Neural cell (in vitro differentiated cells): ENCODE results near the gene OR9A2. TPM values are rescaled to one million over a fixed set of nuclear protein-coding genes. Genes with fewer than 3 reads are reported as not detected.

Experiments
- H2AFZ ChIP-seq: fragments of 200-600, 300-800 bp; sonication (generic), shearing (Covaris generic); 2 replicates; pipeline ENCODE4 v1.6.0; 2014; ENCODE audit warnings: low read depth, mild to moderate bottlenecking, antibody characterized with exemption, low read length, moderate library complexity
- H3F3A ChIP-seq: fragments of 200-600 bp; shearing (Covaris generic); 2 replicates; pipeline ENCODE4 v1.6.1; 2016; ENCODE audit warnings: mild to moderate bottlenecking, moderate library complexity, mixed read lengths, antibody characterized with exemption, low read length; ENCODE audit not compliant: insufficient read depth, poor library complexity, severe bottlenecking
- H3K27ac ChIP-seq: fragments of 200-600, 300-800 bp; sonication (generic), shearing (Covaris generic); 2 replicates; pipeline ENCODE4 v1.5.1; 2014; ENCODE audit warnings: mild to moderate bottlenecking, low read length, moderate library complexity
- H3K27me3 ChIP-seq: fragments of 300-800, 200-600 bp; sonication (generic), shearing (Covaris generic); 2 replicates; pipeline ENCODE4 v1.6.0; 2014; ENCODE audit warnings: mild to moderate bottlenecking, low read depth, low read length, moderate library complexity; ENCODE audit not compliant: insufficient read depth
- H3K36me3 ChIP-seq: fragments of 300-800, 200-600 bp; sonication (generic), shearing (Covaris generic); 2 replicates; pipeline ENCODE4 v1.5.1; 2014; ENCODE audit warnings: mild to moderate bottlenecking, antibody characterized with exemption, low read length, moderate library complexity; ENCODE audit not compliant: insufficient read depth
- H3K4me2 ChIP-seq: fragments of 300-800, 200-600 bp; sonication (generic), shearing (Covaris generic); 2 replicates; pipeline ENCODE4 v1.6.0; 2014; ENCODE audit warnings: mild to moderate bottlenecking, low read length
- H3K4me3 ChIP-seq: fragments of 300-800, 200-600 bp; sonication (generic), shearing (Covaris generic); 2 replicates; pipeline ENCODE4 v1.5.1; 2014; ENCODE audit warnings: mild to moderate bottlenecking, low read length, moderate library complexity
- H3K79me2 ChIP-seq: fragments of 200-600 bp; shearing (Covaris generic); replicated peaks from 2 replicates; pipeline ENCODE4 v1.6.0; 2014; ENCODE audit warnings: mild to moderate bottlenecking, low read length, moderate library complexity; ENCODE audit not compliant: insufficient read depth
- H3K9ac ChIP-seq: fragments of 300-800, 200-600 bp; sonication (generic), shearing (Covaris generic); 2 replicates; pipeline ENCODE4 v1.6.1; 2016; ENCODE audit warnings: mild to moderate bottlenecking, low read length, mixed read lengths
- H3K9me2 ChIP-seq: fragments of 200-600 bp; shearing (Covaris generic); 2 replicates; pipeline ENCODE4 v1.6.1; 2016; ENCODE audit warnings: mild to moderate bottlenecking, low read length, mixed read lengths; ENCODE audit not compliant: insufficient read depth
- H3K9me3 ChIP-seq: fragments of 200-600, 300-800 bp; sonication (generic), shearing (Covaris generic); 2 replicates; pipeline ENCODE4 v1.6.1; 2016; ENCODE audit warnings: mild to moderate bottlenecking, mixed run types, low read length, moderate library complexity, mixed read lengths
- H4K20me1 ChIP-seq: fragments of 200-600 bp; shearing (Covaris generic); 2 replicates; pipeline ENCODE4 v1.6.1; 2016; ENCODE audit warnings: mild to moderate bottlenecking, mixed run types; ENCODE audit not compliant: insufficient read depth
- CTCF ChIP-seq: fragments of 450-650 bp; IDR thresholded peaks from 2 replicates; pipeline ENCODE4 v1.5.1; 2014; ENCODE audit warnings: antibody characterized with exemption, mild to moderate bottlenecking, moderate library complexity; ENCODE audit not compliant: poor library complexity, severe bottlenecking
- EP300 ChIP-seq: fragments of 450-650 bp; conservative IDR thresholded peaks from 2 replicates; pipeline ENCODE4 v1.6.1; 2014; ENCODE audit warnings: antibody characterized with exemption, mild to moderate bottlenecking, moderate library complexity; ENCODE audit not compliant: poor library complexity, severe bottlenecking
- EZH2 ChIP-seq: fragments of 200-600, 300-800 bp; shearing (Covaris generic), sonication (generic); IDR thresholded peaks from 2 replicates; pipeline ENCODE4 v1.6.1; 2014; ENCODE audit warnings: antibody characterized with exemption, low read length, borderline replicate concordance, mild to moderate bottlenecking; ENCODE audit not compliant: insufficient read depth, poor library complexity, severe bottlenecking
- MXI1 ChIP-seq: fragments of 450-650 bp; conservative IDR thresholded peaks from 2 replicates; pipeline ENCODE4 v1.6.1; 2014; ENCODE audit warnings: antibody characterized with exemption, mild to moderate bottlenecking; ENCODE audit not compliant: poor library complexity, severe bottlenecking
- POLR2AphosphoS5 ChIP-seq: IDR thresholded peaks from 2 replicates; pipeline ENCODE4 v1.6.1; 2012
- RAD21 ChIP-seq: fragments of 450-650 bp; conservative IDR thresholded peaks from 2 replicates; pipeline ENCODE4 v1.6.1; 2014; ENCODE audit warnings: antibody characterized with exemption, mild to moderate bottlenecking, moderate library complexity
- REST ChIP-seq: IDR thresholded peaks from 2 replicates; pipeline ENCODE4 v1.6.1; 2012; ENCODE audit warnings: borderline replicate concordance
- SMC3 ChIP-seq: fragments of 450-650 bp; conservative IDR thresholded peaks from 2 replicates; pipeline ENCODE4 v1.6.1; 2014; ENCODE audit warnings: antibody characterized with exemption, mild to moderate bottlenecking, moderate library complexity; ENCODE audit not compliant: poor library complexity
- TAF1 ChIP-seq: IDR thresholded peaks from 2 replicates; pipeline ENCODE4 v1.6.1; 2012; ENCODE audit warnings: low read depth
- polyA minus RNA-seq: library from RNA; depleted of rRNA, polyadenylated mRNA; stranded (reverse); fragments of >200 nt; gene quantifications from 2 replicates; pipeline ENCODE4 v1.2.3, GENCODE V29; 2014
- polyA plus RNA-seq: library from polyadenylated mRNA; depleted of rRNA; stranded (reverse); fragments of >200 nt; gene quantifications from 2 replicates; pipeline ENCODE4 v1.2.3, GENCODE V29; 2014

Gene OR9A2
- polyA plus RNA-seq (not detected in 2 replicates), polyA minus RNA-seq (1.7 and 2.8 TPM in 2 replicates)

- no peak within 1 kb of the TSS for H3K4me2 ChIP-seq
- H3K27ac ChIP-seq: no peak within 1 kb of the TSS
- no peaks in the 10 kb centered on the region for H3K9me3 ChIP-seq
- H3F3A ChIP-seq: no peaks in the 10 kb centered on the region
- H3K9me2 ChIP-seq: no peaks in the 10 kb centered on the region
- no peak for TF ChIP-seq POLR2AphosphoS5
- no peak for TF ChIP-seq EP300
- no peak for TF ChIP-seq RAD21
- no peak for TF ChIP-seq TAF1
- no peak for TF ChIP-seq MXI1
- no peak for TF ChIP-seq EZH2
- no peak for TF ChIP-seq SMC3
- no peak for TF ChIP-seq REST
- no peak for TF ChIP-seq CTCF
- H3K4me3 ChIP-seq: no peak within 1 kb of the TSS
- no peak within 1 kb of the TSS for H3K9ac ChIP-seq
- H2AFZ ChIP-seq: no peak within 1 kb of the TSS
- H3K79me2 ChIP-seq: no peaks in the 10 kb centered on the region
- H3K27me3 ChIP-seq: no peaks in the 10 kb centered on the region
- H3K36me3 ChIP-seq: no peaks in the 10 kb centered on the region
- H4K20me1 ChIP-seq: no peaks in the 10 kb centered on the region
These were observed at the start of gene OR9A2 for GRCh38 chr7:143027032-143027431. Gene OR9A2, minus strand, starts transcription at chr7:143027132. Its CDS starts 0 bp downstream, at chr7:143027132.

- H3K27me3 ChIP-seq: no peaks in the 10 kb centered on the region
- H3F3A ChIP-seq: no peaks in the 10 kb centered on the region
- H3K9ac ChIP-seq: no peak overlapping the region
- H3K4me3 ChIP-seq: no peak overlapping the region
- no peak overlapping the region for H3K4me2 ChIP-seq
- no peak overlapping the region for H3K27ac ChIP-seq
- TF ChIP-seq SMC3 (no peak), EZH2 (no peak), EP300 (no peak), TAF1 (no peak), RAD21 (no peak)
- no peaks in the 10 kb centered on the region for H3K9me2 ChIP-seq
- H2AFZ ChIP-seq: no peak overlapping the region
- H3K79me2 ChIP-seq: no peaks in the 10 kb centered on the region
- no peaks in the 10 kb centered on the region for H3K9me3 ChIP-seq
- H3K36me3 ChIP-seq: no peaks in the 10 kb centered on the region
- no peaks in the 10 kb centered on the region for H4K20me1 ChIP-seq
These were observed 47.2 kb upstream of the OR9A2 start for GRCh38 chr7:143074141-143074540.
